Activated CD8-positive, alpha-beta memory T cell treated with anti-CD3 and anti-CD28 coated beads, Interleukin-2, amount 50 U/mL, for 48 hours (primary cell): Measurements from ENCODE around the gene LRRC42.
"Not testable (repeated sequence)": the region's sequence is repeated elsewhere in the genome, so short reads cannot be mapped to it uniquely, and the experiment has no call there.

ENCODE experiments used
- DNase-seq: peaks from one replicate; pipeline ENCODE4 v3.0.0-alpha.2; 2020

Gene LRRC42

DNA sequence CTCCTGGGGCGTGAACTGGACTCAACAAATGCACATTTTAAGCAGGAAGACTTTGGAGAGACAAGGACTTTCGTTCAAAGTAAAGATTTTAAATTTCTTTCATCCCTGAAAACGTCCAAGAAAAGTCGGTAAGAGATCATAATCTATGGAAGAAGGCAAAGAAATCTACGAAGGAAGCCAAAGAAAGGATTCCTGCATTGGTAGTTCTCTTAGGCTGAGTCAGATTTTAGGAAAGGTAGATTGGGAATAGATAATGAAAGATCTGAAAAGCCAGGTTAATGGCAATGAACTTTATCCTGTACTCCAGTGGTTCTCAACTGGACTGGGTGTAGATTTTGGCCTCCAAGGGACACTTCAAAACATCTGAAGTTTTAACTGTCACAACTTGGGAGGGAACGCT lies 3.1 kb upstream of the LRRC42 start:
- no peak for DNase-seq

DNA sequence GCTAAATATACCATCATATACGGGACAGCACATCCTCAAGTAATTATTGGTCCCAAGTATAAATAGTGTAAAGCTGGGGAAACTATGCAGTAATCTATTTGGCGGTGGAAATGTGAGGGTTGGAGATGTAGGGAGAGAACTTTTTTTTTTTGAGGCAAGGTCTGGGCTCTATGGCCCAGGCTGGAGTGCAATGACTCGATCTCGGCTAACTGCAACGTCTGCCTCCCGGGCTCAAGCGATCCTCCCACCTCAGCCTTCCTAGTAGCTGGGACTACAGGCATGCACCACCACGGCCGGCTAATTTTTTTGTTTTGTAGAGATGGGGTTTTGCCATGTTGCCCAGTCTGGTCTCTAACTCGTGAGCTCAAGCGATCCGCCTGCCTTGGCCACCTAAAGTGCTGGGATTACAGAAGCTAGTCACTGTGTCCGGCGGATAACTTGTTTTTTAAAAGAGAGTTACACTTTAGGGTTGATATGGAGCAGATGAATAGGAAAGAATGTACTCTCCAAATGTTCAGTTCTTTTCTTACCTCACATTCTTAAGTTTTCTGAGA lies 2.6 kb upstream of the LRRC42 start:
- DNase-seq = no peak

- no peak for DNase-seq
Measured at GRCh38 chr1:53944469-53945182, 1.5 kb upstream of the LRRC42 start.

- no peak for DNase-seq
Measured at GRCh38 chr1:53945183-53945432, 1.0 kb upstream of the LRRC42 start.

DNA sequence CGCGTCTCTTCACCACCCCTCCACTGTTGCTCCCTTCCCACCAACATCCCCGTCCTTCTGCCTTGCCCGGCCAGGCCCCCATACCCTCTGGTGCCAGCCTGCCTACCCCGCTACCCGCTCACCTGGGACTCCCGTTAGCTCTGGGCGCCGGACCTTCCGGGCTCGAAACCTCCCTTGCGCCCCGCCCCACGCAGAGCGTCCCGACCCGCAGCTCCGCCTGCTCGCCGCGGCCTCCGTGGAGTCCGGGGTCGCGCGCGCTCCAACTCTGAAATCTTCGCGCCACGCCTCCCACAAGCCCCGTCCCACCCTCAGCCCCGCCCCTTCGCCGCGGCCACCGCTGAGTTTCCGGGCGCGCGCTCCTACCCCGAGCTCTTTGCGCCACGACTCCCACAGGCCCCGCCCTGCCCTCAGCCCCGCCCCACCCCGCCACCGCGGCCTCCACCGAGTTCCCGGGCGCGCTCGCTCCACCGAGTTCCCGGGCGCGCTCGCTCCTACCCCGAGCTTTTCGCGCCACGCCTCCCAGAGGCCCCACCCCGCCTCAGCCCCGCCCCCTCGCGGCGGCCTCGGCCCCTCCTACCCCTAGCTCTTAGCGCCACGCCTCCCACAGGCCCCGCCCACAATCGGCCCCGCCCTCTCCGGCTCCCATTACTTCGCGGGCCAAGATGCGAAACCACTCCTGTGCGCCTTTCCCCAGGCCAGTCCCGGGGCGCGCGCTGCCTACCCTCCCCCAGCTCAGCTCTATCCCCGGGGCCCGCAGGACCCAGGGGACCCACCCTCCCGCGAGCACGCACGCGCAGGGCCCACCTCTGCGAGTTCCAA lies 508 bp upstream of the LRRC42 start, which contains the start of gene IFT25:
Gene IFT25 (minus strand): TSS at position 267 of the 819 bp plus-strand sequence. CDS start 5,617 bp downstream, outside the sequence.
- DNase-seq = peak; percentile 100

DNA sequence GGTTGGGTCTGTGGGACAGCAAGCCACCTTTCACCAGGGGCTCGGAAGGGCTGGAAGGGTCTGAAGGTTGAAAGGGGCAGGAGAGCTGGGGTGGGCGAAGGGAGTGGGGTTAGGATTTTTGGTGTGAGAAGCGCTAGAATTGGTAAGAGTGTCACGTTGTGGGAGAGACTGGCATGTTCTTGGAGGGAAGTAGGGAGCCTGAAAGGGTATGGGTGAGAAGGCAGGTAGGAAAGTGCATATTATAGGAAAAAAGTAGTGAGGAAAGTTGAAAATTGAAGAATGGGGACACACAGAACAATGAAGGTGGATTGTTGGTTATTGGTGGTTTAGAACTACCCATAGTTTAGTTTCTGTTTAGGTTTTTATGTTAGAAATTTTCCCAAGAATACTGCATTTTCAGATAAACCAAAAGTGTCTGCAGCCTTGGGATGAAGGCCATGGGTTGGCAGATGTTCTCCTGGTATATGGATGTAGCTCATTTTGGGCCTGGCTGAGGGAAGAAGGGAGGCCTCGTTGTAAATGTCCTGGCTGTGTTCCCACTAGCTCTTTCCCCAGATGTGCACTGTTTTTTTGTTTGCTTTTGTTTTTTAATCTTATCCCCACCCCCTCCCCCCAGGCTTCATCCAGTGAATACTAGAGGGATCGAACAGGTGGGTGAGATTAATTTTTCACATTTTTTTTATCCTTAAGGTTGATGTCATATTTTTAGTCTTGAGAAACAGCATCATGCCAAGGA lies 1.2 kb downstream of the LRRC42 start:
- DNase-seq = no peak

- no peak for DNase-seq
Measured at GRCh38 chr1:53948291-53948690, 2.1 kb downstream of the LRRC42 start.

DNA sequence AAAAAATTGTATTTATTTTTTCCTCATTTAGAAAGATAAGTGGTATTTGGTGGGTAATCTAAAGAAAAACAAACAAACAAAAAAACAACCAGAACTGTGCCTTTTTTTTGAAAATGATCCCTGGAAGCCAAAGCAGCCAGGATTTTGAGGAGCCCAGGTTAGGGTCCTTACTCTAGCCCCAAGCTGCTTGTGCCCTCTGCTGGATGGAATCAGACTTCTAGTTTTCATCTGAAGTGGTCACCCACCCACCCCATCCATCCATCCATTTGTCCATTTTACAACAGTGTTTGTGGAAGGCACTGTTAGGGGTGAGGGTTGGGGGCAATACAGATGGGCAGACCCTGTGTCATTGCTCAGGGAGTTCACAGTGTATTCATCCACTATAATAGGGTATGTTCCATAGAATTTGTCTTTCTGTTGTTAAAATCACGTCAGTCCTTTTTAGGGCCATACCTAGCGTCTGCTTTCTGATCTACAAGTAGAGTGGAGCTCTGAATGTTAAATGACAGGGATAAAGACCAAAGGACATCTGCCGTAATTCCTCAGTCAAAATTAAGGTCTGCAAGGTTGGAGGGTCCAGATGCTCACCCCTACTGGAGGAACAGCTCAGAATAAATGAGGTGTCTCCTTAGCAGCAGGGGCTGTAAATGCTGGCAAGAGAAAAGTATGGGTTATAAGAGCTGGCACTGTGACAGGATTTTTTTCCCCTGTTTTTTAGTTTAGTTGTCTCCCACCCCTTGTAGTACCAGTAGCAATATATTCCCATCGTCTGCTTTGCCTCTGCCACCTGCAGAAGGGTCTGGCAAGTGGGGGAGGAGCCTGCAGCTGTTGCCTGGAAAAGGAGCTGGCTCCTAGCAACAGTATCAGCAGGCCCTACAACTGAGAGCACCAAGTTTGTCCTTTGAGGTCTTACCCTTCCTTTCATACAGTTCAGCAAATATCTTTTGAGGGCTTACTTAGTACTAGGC lies 3.2 kb downstream of the LRRC42 start:
- DNase-seq = no peak

- DNase-seq = no peak
Measured at GRCh38 chr1:53951697-53952096, 5.5 kb downstream of the LRRC42 start.

DNA sequence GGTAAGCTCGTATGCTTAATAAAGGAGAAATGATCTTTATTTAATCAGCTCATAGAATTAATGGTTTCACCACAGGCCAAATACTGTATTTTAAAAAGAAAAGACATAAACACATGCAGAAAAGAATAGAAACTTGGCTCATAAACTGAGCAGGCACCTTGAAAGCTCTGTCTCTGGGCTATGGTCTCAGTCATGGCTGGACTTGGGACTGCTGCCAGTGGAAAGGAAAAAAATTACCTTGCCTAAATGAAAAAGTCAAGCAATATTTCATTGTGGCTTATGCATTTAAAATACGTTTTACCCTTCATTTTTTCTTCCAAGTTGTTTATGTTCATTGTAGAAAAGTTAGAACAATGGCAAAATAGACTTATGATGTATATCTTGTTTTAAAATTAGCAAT lies 8.0 kb downstream of the LRRC42 start:
- no peak for DNase-seq

DNA sequence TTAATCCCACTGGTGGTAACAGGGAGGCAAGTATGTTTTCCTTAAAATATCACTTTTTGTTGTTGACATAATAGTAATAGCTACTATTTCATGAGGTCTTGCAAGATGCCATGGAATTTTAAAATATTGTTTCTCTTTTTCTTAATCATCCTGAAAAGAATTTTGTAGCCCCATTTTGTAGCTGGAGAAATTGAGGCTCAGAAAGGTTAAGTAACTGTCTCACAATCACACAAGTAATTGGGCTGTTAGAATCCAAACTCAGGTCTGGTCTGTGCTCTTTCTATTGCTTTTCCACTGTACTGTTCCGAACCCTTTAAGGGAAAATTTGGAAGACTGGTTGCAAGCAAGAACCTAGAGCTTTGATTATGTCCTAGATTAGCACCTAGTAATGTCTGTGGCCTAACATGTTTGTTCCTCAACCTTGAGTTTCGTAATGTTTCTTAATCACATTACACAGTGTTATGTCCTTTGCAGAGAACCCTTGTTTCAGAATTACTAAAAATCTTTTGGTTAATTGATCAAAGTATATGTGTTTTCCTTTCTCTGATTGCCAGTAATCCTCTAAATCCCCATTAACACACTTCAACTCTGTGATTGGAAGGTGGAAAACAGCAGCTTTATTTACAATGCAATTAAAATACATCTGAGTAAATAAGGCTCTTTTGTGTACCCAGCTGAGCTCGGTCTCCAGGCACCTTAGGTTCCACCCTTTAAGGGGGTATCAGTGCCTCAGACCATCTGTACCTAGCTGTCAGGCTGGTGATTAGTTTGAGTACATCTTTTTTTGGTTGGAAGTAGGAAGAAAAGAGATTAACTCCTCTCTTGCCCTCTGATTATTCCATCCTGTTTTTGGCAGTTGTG lies 10.4 kb downstream of the LRRC42 start:
- no peak for DNase-seq

DNA sequence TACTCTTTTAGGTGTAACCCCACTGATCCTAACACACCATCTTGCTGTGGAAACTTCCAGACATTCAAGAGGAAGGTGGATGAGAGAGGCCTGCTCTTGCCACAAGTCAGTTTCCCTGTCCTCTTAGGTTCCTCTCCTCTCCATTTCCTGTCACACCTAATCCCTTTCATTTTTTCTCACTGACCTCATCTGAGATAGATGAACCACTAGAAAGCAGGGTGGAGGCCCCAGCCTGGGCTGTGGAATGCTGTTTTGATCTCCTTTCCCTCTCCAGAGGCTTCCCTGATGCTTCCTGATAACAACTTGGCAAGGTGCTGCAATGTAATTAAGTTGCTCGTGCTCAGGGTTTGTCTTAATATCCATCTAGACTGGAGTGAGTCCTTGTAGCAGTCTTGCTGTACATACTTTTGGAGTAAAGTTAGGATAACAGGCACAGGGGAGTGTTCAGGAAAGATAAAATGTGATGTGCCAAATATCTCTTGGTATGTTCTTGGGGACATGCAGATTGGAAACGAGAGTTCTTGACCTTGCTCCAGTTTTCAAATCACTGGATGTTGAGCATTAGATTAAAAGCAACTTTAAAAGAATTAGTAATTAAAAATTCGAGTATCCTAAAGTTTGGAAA lies 11.2 kb downstream of the LRRC42 start:
- DNase-seq = no peak

- no peak for DNase-seq
Measured at GRCh38 chr1:53959664-53960250, 13.6 kb downstream of the LRRC42 start.

DNA sequence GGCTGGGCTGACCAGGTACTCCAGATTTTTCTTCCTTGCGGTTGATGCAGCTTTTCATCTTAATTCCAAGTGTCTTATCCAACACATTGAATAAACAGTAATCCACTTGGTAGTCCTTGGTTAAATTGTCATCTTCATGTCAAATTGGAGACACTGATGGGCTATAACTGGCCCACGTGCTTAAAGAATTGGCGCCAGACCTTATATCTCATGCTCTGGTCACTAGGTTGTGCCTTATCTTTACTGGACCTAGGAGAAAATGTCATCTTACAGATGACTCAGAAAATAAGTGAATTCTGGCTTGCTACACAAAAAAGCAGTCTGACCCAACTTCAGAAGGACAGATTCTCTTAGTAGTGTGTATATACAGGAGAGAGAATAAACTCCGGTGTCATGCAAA lies 16.2 kb downstream of the LRRC42 start:
- no peak for DNase-seq

GRCh38 chr1:53963460-53963859 lies 17.3 kb downstream of the LRRC42 start:
- DNase-seq = no peak

DNA sequence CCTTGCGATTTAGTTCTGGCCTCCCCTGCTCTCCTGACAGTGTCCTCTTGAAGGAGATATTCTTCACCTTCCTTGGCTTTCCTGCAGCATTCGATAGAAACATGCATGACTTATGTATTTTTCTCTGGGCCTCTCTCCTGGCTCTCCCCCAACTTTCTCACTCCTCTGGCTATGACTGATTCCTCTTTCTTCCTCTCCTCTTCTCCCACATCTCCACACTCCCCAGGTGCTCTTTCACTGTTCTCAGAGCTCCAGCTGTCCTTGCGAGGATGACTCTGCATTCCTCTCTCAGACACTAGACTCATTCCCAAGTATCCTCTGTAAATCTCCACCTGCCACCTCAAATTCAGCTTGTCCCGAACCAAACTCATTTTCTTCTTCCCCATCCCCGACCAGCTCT lies 18.0 kb downstream of the LRRC42 start:
- no peak for DNase-seq

DNA sequence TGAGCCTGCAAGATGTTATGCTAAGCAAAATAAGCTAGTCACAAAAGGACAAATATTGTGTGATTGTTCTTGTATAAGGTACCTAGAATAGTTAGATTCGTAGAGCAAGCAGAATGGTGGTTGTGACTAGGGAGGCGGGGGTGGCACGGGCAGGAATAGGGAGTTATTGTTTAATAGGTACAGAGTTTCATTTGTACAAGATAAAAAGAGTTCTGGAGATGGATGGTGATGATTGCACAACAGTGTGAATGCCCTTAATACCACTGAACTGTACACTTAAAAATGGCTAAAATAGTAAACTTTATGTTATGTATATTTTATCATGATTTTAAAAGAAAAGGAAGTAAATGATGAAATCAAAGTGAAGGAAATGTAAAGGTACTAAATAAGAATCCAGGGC lies 20.6 kb downstream of the LRRC42 start:
- DNase-seq = no peak

- DNase-seq = no peak
Measured at GRCh38 chr1:53967409-53968124, 21.4 kb downstream of the LRRC42 start.

DNA sequence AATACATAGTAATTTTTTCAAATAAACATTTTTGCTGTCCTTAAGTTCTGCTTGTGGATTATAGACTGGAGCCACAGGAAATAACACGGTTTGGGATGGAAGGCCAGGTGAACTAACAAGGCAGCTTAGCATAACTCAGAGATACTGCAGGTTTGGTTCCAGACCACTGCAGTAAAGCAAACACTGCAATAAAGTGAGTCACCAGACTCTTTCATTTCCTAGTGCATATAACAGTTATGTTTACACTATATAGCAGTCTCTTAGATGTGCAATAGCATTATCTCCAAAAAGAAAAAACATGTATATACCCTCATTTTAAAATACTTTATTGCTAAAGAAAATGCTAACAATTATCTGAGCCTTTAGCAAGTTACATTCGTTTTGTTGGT lies 22.0 kb downstream of the LRRC42 start:
- DNase-seq = no peak

DNA sequence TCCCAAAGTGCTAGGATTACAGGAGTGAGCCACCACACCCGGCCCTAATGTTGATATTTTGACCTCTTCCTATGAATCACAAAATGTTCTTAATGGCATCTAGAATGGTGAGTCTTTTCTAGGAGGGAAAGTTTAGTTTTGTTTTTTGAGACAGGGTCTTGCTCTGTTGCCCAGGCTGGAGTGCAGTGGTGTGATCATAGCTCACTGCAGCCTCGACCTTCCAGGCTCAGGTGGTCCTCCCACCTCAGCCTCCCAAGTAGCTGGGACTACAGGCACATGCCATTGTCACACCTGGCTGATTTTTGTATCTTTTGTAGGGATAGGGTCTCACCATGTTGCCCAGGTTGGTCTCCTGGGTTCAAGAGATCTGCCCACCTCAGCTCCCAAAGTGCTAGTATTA lies 23.2 kb downstream of the LRRC42 start:
- not testable (repeated sequence) for DNase-seq
